Stimulated activated CD8-positive, alpha-beta memory T cell treated with anti-CD3 and anti-CD28 coated beads, Interleukin-4, amount 100 ng/mL, for 48 hours (primary cell): Measurements from ENCODE around the gene TLN1.

Experiments
- DNase-seq: peaks from one replicate; pipeline ENCODE4 v3.0.0-alpha.2; 2020

TLN1 gene

DNA sequence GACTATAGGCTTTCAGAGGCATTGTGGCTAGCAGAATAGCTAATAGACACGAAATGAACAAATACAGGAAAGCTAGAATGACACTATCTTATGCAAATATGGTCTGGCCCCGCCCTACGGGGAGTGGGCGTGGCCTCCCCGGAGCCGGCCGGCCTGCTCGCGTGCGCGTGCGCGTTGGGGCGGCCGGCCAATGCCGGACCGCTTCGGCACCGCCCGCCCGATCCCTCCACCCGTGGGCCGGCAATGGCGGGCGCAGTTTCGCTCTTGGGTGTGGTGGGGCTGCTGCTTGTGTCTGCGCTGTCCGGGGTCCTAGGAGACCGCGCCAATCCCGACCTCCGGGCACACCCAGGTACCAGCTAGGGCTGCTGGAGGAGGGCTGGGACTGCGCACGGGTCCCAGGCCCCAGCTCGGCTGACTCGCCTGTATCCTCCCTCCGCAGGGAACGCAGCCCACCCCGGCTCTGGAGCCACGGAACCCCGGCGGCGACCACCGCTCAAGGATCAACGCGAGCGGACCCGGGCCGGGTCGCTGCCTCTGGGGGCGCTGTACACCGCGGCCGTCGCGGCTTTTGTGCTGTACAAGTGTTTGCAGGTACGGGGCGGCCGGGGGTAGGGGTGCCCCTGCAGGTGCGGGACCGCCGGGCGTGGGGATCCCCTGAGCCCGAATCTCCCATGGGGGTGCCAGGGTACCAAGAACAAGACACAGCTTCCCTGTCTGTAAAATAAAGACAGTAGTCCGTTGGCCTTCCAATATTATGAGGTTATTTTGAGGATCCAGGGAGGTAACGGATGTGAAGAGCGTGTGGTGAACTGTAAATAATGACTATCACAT lies 73.6 kb downstream of the TLN1 start, which contains the start of gene CCDC107:
CCDC107 (plus strand) TSS at position 156 of the 831 bp plus-strand sequence; CDS start at position 244, 88 bp downstream.
- DNase-seq = peak; percentile 87

DNA sequence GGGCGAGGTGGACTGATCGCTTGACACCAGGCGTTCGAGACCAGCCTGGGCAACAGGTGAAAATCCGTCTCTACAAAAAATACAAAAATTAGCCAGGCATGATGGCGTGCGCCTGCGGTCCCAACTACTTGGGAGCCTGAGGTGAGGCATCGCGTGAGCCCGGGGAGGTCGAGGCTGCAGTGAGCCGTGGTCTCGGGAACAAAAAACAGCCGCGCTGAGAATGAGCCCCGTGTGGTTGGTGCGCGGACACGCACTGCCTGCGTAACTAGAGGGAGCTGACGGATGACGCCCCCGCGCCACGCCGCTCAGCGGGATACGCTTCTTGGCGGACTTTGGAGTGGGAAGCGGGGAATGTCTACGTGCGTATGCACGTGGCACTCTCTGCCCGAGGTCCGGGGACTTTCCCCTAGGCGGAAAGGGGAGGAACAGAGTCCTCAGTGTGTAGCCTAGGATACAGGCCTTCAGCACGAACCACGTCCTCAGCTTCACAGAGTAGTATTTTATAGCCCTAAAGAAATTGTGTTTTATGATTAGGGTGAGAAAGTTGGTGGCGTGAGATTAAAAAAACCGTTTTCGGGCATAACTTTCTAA lies 74.4 kb downstream of the TLN1 start, which contains the start of gene RMRP:
RMRP (minus strand) TSS at position 474 of the 591 bp plus-strand sequence.
- peak; percentile 97 for DNase-seq

DNA sequence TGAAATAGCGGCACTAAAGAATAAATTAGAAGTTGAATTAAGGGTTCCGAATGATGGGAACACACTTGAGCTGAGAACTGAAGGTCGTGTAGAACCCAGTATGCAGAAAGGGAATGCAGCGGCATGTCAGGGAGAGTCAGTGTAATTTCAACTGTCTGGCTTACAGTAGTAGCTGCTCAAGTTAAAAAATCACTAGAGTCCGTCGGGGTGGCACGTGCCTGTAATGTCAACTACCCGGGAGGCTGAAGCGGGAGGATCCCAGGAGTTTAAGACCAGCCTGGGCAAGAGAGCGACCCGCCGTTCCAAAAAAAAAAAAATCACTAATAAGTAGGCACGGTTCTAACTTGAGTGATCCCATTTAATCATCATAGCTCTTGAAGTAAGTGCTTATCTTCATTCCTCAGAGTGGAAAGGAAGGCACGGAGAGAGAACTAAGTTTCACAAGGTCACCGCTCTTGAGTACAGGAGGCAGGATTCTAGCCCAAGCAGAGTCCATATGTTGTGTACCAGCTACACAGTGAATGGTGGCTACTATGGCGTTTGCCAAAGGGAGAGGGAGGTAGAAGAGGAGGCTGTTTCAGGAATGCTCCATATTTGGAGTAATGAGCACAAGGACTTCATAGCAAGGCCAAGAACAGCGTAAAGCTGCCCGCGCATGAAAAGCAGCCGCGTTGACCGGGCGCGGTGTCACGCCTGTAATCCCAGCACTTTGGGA lies 75.0 kb downstream of the TLN1 start:
- no peak for DNase-seq

DNA sequence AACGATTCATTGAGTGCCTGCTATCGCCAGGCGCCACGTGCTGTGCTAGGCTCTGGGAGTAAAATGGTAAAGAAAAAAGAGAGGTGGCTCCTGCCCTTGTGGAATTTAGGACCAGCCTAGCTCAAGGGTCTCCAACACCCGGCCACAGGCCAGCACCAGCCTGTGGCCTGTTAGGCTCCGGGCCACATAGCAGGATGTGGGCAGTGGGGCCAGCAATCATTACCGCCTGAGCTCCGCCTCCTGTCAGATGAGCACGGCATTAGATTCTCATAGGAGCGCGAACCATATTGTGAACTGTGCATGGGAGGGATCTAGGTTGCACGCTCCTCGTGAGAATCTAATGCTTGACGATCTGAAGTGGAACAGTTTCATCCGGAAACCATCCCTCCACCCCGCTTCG lies 75.6 kb downstream of the TLN1 start:
- DNase-seq = no peak

- no peak for DNase-seq
Measured at GRCh38 chr9:35653611-35654010, 78.4 kb downstream of the TLN1 start.

- no peak for DNase-seq
Measured at GRCh38 chr9:35652829-35653209, 79.2 kb downstream of the TLN1 start.

DNA sequence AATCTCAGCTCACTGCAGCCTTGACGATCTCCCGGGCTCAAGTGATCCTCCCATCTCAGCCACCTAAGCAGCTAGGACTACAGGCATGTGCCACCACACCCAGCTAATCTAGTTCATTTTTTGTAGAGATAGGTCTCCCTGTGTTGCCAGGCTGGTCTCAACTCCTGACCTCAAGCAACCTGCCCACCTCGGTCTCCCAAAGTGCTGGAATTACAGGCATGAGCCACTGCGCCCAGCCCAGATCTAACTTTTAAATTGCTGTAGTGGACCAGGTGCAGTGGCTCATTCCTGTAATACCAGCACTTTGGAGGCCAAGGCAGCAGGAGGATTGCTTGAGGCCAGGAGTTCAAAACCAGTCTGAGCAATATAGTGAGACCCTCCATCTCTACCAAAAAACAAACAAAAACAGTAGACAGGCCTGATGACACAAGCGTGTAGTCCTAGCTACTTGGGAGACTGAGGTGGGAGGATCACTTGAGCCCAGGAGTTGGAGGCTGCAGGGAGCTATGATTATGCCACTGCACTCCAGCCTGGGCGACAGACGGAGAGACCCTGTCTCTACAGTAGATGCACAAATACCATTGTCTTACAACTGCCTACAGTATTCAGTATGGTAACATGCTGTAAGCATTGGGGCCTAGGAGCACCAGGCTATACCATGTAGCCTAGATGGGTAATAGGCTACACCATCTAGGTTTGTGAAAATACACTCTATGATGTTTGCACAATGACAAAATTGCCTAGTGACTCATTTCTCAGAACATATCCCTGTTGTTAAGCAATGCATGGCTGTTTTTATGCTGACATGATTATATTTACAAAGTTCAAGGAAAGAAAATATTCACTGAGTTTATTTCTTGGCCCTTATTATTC lies 79.8 kb downstream of the TLN1 start:
- DNase-seq = no peak

DNA sequence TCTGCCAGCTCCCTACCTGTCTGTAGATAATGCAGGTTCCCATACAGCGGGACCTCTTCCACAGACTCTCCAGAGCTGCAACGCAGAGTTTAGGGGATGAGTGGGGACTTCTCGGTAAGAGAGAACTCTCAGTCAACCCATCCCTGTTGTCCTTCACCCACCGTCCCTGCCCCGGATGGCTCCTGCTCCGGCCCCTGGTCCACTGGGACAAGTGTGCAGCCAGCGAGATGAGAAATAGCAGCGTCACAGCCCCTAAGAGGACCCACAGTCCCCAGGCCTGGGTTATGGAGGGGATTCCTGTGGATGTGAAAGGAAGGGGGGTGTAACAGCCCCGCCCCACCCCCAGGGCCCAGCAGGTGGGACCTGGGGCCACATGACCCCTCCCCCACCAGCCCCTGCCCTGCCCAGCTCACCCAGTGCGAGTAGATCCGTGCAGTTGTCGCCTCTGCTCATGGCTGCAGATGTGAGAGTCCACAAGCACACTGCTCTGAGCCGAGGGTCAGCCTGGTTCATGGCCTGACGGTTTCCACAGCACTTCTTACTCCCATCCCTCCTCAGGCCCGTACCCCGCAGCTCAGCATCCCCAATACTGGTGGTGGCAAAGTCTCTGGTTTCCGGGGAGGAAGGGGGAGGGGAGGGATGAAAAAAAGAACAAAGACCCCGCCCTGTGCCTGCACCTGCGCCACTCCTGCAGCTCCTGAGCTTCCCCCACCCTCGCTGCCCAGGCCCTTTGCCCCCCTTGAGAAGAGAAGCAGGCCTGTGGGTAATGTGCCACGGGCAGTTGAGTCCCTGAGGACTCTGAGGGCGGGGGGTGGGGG lies 81.4 kb downstream of the TLN1 start, which contains the start of gene SIT1:
SIT1 (minus strand) TSS at position 591 of the 818 bp plus-strand sequence; CDS start at position 513, 78 bp downstream.
- peak; percentile 63 for DNase-seq

DNA sequence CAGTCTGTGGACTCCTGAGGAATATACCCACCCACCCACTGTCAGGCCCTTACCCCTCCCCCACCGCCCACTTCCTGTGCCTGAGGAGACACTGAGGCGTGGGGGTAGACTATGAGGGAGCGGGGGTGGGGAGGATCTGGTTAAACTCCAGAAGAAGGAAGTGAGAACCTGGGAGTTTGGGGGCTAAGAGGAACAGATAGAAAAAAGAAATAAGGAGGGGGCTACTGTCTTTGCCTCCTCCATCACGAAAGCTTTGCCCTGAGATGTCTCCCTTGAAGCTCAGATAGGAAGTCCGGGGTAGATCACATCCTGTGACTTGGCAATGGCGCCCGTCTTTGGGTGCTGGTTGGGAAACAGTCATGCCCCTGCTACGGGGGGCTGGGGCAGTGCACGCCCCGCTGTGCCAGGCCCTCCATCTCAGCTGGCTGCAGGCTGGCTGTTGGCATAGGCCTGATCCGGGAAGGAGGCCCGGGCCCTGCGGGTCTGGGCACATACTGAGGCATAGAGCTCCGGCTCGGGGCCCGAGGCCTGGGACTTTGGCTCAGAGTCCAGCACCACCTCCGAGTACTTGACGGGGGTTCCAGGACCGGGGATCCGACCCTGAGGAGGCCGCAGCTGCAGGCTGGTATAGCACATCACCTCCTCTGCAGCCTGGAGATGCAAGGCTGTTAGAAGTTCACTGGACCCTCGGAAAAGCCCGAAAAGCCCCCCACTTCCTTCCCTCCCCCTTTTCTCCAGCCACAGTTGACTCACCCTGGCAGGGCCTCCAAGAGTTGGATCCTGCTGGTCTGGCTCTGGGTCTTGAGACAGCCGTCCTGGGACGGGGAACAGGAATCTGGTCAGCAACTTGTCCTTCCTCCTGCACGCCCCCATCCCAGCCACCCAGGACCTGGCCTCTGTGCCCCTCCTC lies 82.3 kb downstream of the TLN1 start:
- peak; percentile 69 for DNase-seq
